Small intestine (tissue), 7 donors: ENCODE results near the gene NRSN1. TPM values are rescaled to one million over a fixed set of nuclear protein-coding genes. Genes with fewer than 3 reads are reported as not detected.

ENCODE experiments used
- DNase-seq, 2 donors: peaks; one replicate each; pipeline versions ENCODE4 v3.0.0 to v3.0.0-alpha.2; 2013
- FAIRE-seq: peaks from 2 replicates; lab custom pipeline; 2012; peaks lifted over from hg19 to GRCh38; lab: Jason Lieb, UNC
- H3K27ac ChIP-seq, 3 donors: one replicate each; pipeline ENCODE4 v1.5.1; 2013; ENCODE audit warnings: low read length in 2 of 3, mild to moderate bottlenecking in 2 of 3, control low read depth in 1 of 3, inconsistent platforms in 1 of 3, low read depth in 1 of 3, moderate library complexity in 1 of 3
- H3K27me3 ChIP-seq, 3 donors: one replicate each; pipeline ENCODE4 v1.6.1; 2013; ENCODE audit warnings: low read length in 3 of 3, inconsistent platforms in 1 of 3; ENCODE audit not compliant: control insufficient read depth in 3 of 3, insufficient read depth in 3 of 3
- H3K36me3 ChIP-seq, 3 donors: one replicate each; pipeline ENCODE4 v1.6.1; 2013; ENCODE audit warnings: low read length in 3 of 3, inconsistent platforms in 1 of 3, low read depth in 1 of 3, mild to moderate bottlenecking in 1 of 3, moderate library complexity in 1 of 3; ENCODE audit not compliant: control insufficient read depth in 3 of 3, insufficient read depth in 2 of 3
- H3K4me1 ChIP-seq, 3 donors: one replicate each; pipeline ENCODE4 v1.6.1; 2013; ENCODE audit warnings: low read length in 2 of 3, inconsistent platforms in 1 of 3, low read depth in 1 of 3, mild to moderate bottlenecking in 1 of 3, moderate library complexity in 1 of 3; ENCODE audit not compliant: control insufficient read depth in 3 of 3, insufficient read depth in 2 of 3
- H3K4me3 ChIP-seq, 3 donors: one replicate each; pipeline ENCODE4 v1.5.1; 2013; ENCODE audit warnings: low read length in 3 of 3, control low read depth in 1 of 3, inconsistent platforms in 1 of 3, low read depth in 1 of 3, mild to moderate bottlenecking in 1 of 3, moderate library complexity in 1 of 3
- H3K9me3 ChIP-seq, 2 donors: one replicate each; pipeline ENCODE4 v1.6.1; 2013; ENCODE audit warnings: low read depth in 1 of 2, low read length in 1 of 2; ENCODE audit not compliant: control insufficient read depth in 2 of 2, insufficient read depth in 1 of 2
- WGBS, 3 donors: extraction: QIAGEN DNeasy Blood & Tissue Kit; methylation state at CpG; one replicate each; pipeline ENCODE4 v1.1.7; 2013; 5-methylcytosine and 5-hydroxymethylcytosine counted together
- polyA plus RNA-seq, 4 donors: library from polyadenylated mRNA; stranded (reverse) in 3 of 4; unstranded in 1 of 4; fragments of 200-250 nt in 3 of 4; fragments of 120-200 nt in 1 of 4; gene quantifications; one replicate each; pipeline versions ENCODE4 v1.2.1 to v1.2.3, GENCODE V29; 2013
- donor health status: healthy with polysubstance abuse.
- donor health status: control.
- donor health status: control.
- donor health status: Bipolar disorder and iron deficiency.
- donor health status: healthy.

Gene NRSN1
- polyA plus RNA-seq, 4 donors, result 0.53 to 2.4 TPM; not detected in 2

DNA sequence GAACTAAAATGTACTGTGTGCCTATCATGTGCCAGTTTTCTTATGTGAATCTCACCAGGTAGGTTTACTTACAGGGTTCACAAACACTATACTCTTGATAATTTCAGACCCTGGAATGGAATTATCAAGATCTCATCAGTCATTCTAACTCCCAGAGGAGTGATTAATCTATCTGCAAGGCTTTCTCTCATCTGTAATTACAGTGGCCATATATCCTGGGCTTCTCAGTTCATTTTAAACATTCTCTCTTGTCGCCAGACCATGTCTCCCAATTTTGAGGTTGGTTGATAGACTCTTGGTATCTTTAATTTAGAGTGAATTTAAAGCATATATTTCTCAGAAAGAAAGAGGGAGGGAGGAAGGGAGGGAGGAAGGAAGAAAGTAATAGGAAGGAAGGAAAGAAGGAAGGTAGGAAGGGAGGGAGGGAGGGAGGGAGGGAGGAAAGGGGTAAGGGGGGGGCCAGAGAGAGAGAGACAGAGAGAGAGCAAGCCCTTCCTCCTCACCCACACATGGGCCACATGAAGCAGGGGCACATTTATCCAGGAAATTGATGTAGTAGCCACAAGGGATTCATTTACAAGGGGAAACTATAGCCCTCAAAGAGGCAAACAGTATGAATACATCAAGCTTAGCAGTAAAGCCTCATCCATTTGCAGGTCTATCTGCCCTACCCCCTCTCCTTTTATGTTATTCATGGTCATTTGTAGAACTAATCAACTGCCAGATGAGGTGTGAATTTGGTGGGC lies 25.8 kb upstream of the NRSN1 start:
- 50 to 68% (median 63%) methylated on average over 1 of the region's 1 CpG for WGBS, 3 donors
- no peak for FAIRE-seq
- Histone ChIP-seq H3K36me3 (no peaks in the 10 kb centered on the region), H3K4me1 (no peaks in the 10 kb centered on the region), H3K27ac (no peak overlapping the region), H3K9me3 (no peaks in the 10 kb centered on the region), H3K27me3 (peaks cover 0 to 3% (median 0%) of the 10 kb centered on the region in 3 donors), H3K4me3 (no peak overlapping the region)
- DNase-seq, result no peak

DNA sequence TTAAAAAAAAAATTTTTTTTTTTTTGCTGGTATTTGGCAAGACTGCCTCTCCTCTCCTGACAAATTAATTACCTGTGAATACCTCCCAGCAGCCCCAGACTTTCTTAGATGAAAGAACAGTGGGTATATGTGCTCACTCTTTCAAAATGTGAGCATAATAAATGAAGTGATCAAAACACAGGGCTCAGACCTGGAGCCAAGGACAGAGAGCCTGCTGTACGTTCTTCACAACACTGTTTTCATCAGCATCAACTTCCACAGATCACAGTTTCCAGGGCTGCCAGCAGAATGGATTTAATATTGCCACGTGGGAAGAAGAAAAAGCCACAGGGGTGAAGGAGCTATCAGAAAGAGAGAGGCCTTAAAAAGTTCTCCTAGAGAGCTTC lies 25.3 kb upstream of the NRSN1 start:
- no peak for DNase-seq
- no peak overlapping the region for H3K4me3 ChIP-seq
- FAIRE-seq, result no peak
- no peaks in the 10 kb centered on the region for H3K36me3 ChIP-seq
- H3K27ac ChIP-seq, result no peak overlapping the region
- peaks cover 0 to 3% (median 0%) of the 10 kb centered on the region in 3 donors for H3K27me3 ChIP-seq
- WGBS, 3 donors, result 22 to 40% (median 31%) methylated on average over 2 of the region's 2 CpGs
- H3K9me3 ChIP-seq, result no peaks in the 10 kb centered on the region
- no peaks in the 10 kb centered on the region for H3K4me1 ChIP-seq

DNA sequence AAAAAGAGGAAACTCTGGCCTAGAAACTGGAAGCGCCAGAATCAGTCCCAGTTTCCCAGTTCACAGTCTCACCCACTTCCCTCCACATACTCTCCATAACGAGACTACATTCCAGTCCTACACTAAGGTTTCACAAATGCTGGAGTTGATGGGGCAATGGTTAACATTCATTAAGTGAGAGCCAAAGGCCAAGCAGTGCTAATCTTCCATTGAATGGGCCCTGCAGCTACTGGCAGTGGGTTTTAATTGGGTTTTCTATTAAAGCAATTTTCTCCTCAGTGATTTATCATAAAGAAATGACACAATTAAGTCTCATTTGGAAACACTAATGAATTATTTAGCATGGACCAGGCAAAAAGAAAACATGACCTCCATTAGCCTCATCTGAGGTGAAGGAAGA lies 20.8 kb upstream of the NRSN1 start:
- FAIRE-seq (no peak), DNase-seq (no peak)
- WGBS, 3 donors, result 59 to 69% (median 69%) methylated on average over 2 of the region's 2 CpGs
- no peaks in the 10 kb centered on the region for H3K9me3 ChIP-seq
- H3K27ac ChIP-seq, result no peak overlapping the region
- no peaks in the 10 kb centered on the region for H3K4me1 ChIP-seq
- H3K36me3 ChIP-seq, result no peaks in the 10 kb centered on the region
- peaks cover 0 to 3% (median 0%) of the 10 kb centered on the region in 3 donors for H3K27me3 ChIP-seq
- H3K4me3 ChIP-seq, result no peak overlapping the region

GRCh38 chr6:24106291-24106690 lies 19.7 kb upstream of the NRSN1 start:
- Histone ChIP-seq H3K36me3 (no peaks in the 10 kb centered on the region), H3K4me1 (no peaks in the 10 kb centered on the region), H3K27ac (no peak overlapping the region), H3K9me3 (no peaks in the 10 kb centered on the region), H3K4me3 (no peak overlapping the region), H3K27me3 (no peaks in the 10 kb centered on the region)
- no peak for DNase-seq
- FAIRE-seq, result no peak
- 57 to 73% (median 72%) methylated on average over 5 of the region's 5 CpGs for WGBS, 3 donors

GRCh38 chr6:24107294-24107693 lies 18.7 kb upstream of the NRSN1 start:
- Histone ChIP-seq H3K9me3 (no peaks in the 10 kb centered on the region), H3K27ac (no peak overlapping the region), H3K36me3 (no peaks in the 10 kb centered on the region), H3K4me1 (no peaks in the 10 kb centered on the region), H3K27me3 (no peaks in the 10 kb centered on the region), H3K4me3 (no peak overlapping the region)
- DNase-seq, result no peak
- WGBS, 3 donors, result 68 to 85% (median 72%) methylated on average over 1 of the region's 1 CpG
- FAIRE-seq, result no peak

- no peak overlapping the region for H3K4me3 ChIP-seq
- H3K36me3 ChIP-seq, result no peaks in the 10 kb centered on the region
- H3K9me3 ChIP-seq, result no peaks in the 10 kb centered on the region
- H3K27me3 ChIP-seq, result no peaks in the 10 kb centered on the region
- FAIRE-seq, result no peak
- DNase-seq, result no peak
- no peaks in the 10 kb centered on the region for H3K4me1 ChIP-seq
- no peak overlapping the region for H3K27ac ChIP-seq
- 58 to 74% (median 68%) methylated on average over 6 of the region's 6 CpGs for WGBS, 3 donors
These were observed 18.0 kb upstream of the NRSN1 start for GRCh38 chr6:24108056-24108455.

- no peaks in the 10 kb centered on the region for H3K27me3 ChIP-seq
These were observed 15.6 kb upstream of the NRSN1 start for GRCh38 chr6:24110417-24110816.

DNA sequence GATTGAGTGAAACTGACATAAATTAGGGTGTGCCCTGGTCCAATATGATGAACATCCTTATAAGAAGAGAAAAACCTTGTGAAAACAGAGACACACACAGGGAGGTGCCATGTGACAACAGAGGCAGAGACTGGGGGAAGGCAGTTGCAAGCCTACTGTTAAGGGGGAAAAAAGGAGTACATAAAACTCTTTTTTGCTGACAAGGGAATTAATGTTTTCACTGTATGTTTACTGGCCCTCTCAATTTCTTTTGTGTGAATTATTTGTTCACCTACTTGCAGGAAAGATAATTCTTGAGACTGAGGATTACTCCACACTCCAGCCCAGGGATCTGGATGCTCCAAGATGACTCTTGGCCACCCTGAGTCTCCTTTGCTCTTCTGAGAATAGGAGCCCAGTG lies 12.1 kb upstream of the NRSN1 start:
- H3K36me3 ChIP-seq, result no peaks in the 10 kb centered on the region
- no peaks in the 10 kb centered on the region for H3K27me3 ChIP-seq
- H3K4me3 ChIP-seq, result no peak overlapping the region
- DNase-seq (no peak), FAIRE-seq (no peak)
- H3K9me3 ChIP-seq, result no peaks in the 10 kb centered on the region
- H3K27ac ChIP-seq, result no peak overlapping the region
- H3K4me1 ChIP-seq, result no peaks in the 10 kb centered on the region

More at GRCh38 chr6:24110417-24110816, 15.6 kb upstream of the NRSN1 start:
- DNase-seq (no peak), FAIRE-seq (no peak)
- H3K4me1 ChIP-seq, result no peaks in the 10 kb centered on the region
- H3K9me3 ChIP-seq, result no peaks in the 10 kb centered on the region
- H3K27ac ChIP-seq, result no peak overlapping the region
- H3K36me3 ChIP-seq, result no peaks in the 10 kb centered on the region
- WGBS, 3 donors, result 0 to 37% (median 5%) methylated on average over 1 of the region's 1 CpG
- no peak overlapping the region for H3K4me3 ChIP-seq

DNA sequence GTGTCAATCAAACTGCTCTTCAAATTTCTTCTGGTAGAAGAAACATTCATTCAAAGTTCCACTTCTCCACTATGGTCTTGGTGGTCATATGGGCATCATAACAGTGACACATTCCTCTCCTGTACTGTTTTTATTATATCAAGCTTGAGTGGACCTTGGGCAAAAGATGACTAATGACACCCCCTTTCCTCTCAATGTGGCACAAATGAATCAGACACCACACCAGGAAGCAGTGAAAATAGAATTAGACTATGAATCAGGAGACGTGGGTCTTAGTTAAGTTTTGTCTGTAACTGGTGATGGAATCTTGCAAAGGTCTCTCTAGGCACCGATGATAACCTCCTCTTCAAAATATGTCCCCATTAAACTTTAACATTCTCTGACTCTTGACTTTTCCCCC lies 9.0 kb upstream of the NRSN1 start:
- DNase-seq, result no peak
- no peak for FAIRE-seq

More for the DNA sequence above, 9.0 kb upstream of the NRSN1 start:
- H3K27ac ChIP-seq, result no peak overlapping the region
- no peaks in the 10 kb centered on the region for H3K9me3 ChIP-seq
- WGBS, 3 donors, result 57 to 77% (median 74%) methylated on average over 2 of the region's 2 CpGs
- no peaks in the 10 kb centered on the region for H3K36me3 ChIP-seq
- no peaks in the 10 kb centered on the region for H3K4me1 ChIP-seq
- no peaks in the 10 kb centered on the region for H3K27me3 ChIP-seq
- H3K4me3 ChIP-seq, result no peak overlapping the region
